A549 (cell line): Measurements from ENCODE around the gene CEP85. TPM values are rescaled to one million over a fixed set of nuclear protein-coding genes. Genes with fewer than 3 reads are reported as not detected.

ENCODE experiments used
- ATAC-seq, 2 experiments: fragments of 200-7000 bp in 1 of 2; fragments of >200 bp in 1 of 2; cut with Nextera tagmentation in 1 of 2; cut with Tn5 transposase in 1 of 2; 3 replicates each; pipeline versions ENCODE4 v1.8.0 to v1.9.1; 2018 to 2020; ENCODE audit warnings: mild to moderate bottlenecking in 1 of 2, moderate library complexity in 1 of 2
- CTCF ChIA-PET: fragments of 300-600 bp; sonication (Branson Sonifier 250); formaldehyde crosslinking; extraction: SDS; loops from one replicate; lab custom pipeline; 2021; ENCODE audit warnings: antibody characterized with exemption, inconsistent platforms; lab: Yijun Ruan, JAX
- POLR2A ChIA-PET: fragments of 350-600 bp; formaldehyde crosslinking; extraction: SDS; loops from one replicate; lab custom pipeline; 2021; ENCODE audit warnings: antibody characterized with exemption, inconsistent platforms; lab: Yijun Ruan, JAX
- DNase-seq, 2 experiments: peaks; one replicate each; pipeline versions ENCODE4 v3.0.0 to v3.0.0-alpha.2; 2011 to 2016; ENCODE audit warnings: low read depth in 1 of 2, low spot score in 1 of 2
- FAIRE-seq: peaks from 2 replicates; lab custom pipeline; 2011; peaks lifted over from hg19 to GRCh38; lab: Jason Lieb, UNC
- H3K27ac ChIP-seq, 2 experiments: fragments of >200 bp; sonication (Bioruptor Twin); formaldehyde crosslinking; 3 replicates each; pipeline ENCODE4 v1.5.1; 2016 to 2017
- H3K4me1 ChIP-seq: fragments of >200 bp; sonication (Bioruptor Twin); formaldehyde crosslinking; 3 replicates; pipeline ENCODE4 v1.6.1; 2016
- H3K4me2 ChIP-seq: fragments of >200 bp; sonication (Bioruptor Twin); formaldehyde crosslinking; 3 replicates; pipeline ENCODE4 v1.6.1; 2016
- H3K4me3 ChIP-seq: fragments of >200 bp; sonication (Bioruptor Twin); formaldehyde crosslinking; 3 replicates; pipeline ENCODE4 v1.5.1; 2016
- H3K9me3 ChIP-seq: fragments of >200 bp; sonication (Bioruptor Twin); formaldehyde crosslinking; 3 replicates; pipeline ENCODE4 v1.6.1; 2016
- CBX2 ChIP-seq: fragments of 200-600 bp; sonication (generic); IDR thresholded peaks from 2 replicates; pipeline ENCODE4 v1.6.1; 2016; ENCODE audit warnings: low read depth, mild to moderate bottlenecking, borderline replicate concordance
- CBX8 ChIP-seq: fragments of 200-600 bp; sonication (generic); IDR thresholded peaks from 2 replicates; pipeline ENCODE4 v1.6.1; 2016
- CEBPB ChIP-seq, 2 experiments: fragments of >200 bp in 1 of 2; sonication (Bioruptor Twin) in 1 of 2; formaldehyde crosslinking in 1 of 2; IDR thresholded peaks; 2 replicates each; pipeline ENCODE4 v1.6.1; 2012 to 2016
- CHD2 ChIP-seq: fragments of 150-350 bp; IDR thresholded peaks from 2 replicates; pipeline ENCODE4 v1.6.1; 2014; ENCODE audit warnings: low read length; ENCODE audit not compliant: partially characterized antibody
- CHD4 ChIP-seq: fragments of 200-600 bp; sonication (generic); IDR thresholded peaks from 2 replicates; pipeline ENCODE4 v1.6.1; 2016; ENCODE audit warnings: antibody characterized with exemption, mild to moderate bottlenecking, borderline replicate concordance
- FOSL2 ChIP-seq, 2 experiments: fragments of 450-650 bp in 1 of 2; fragments of >200 bp in 1 of 2; sonication (Bioruptor Twin) in 1 of 2; formaldehyde crosslinking; IDR thresholded peaks; 2 replicates each; pipeline versions ENCODE4 v1.5.0 to v1.6.1; 2016 to 2020; ENCODE audit warnings: mild to moderate bottlenecking in 1 of 2, moderate library complexity in 1 of 2
- HDAC2 ChIP-seq: fragments of 200-600 bp; sonication (generic); IDR thresholded peaks from 2 replicates; pipeline ENCODE4 v1.6.1; 2016
- MAZ ChIP-seq: fragments of 150-350 bp; IDR thresholded peaks from 2 replicates; pipeline ENCODE4 v1.6.1; 2014; ENCODE audit warnings: antibody characterized with exemption, low read depth, low read length, borderline replicate concordance
- NR3C1 ChIP-seq: fragments of >200 bp; sonication (Bioruptor Twin); formaldehyde crosslinking; IDR thresholded peaks from 3 replicates; pipeline ENCODE4 v1.6.1; 2017
- POLR2A ChIP-seq: IDR thresholded peaks from 2 replicates; pipeline ENCODE4 v1.6.1; 2012; ENCODE audit warnings: mild to moderate bottlenecking, low read length
- POLR2AphosphoS2 ChIP-seq: conservative IDR thresholded peaks from 2 replicates; pipeline ENCODE4 v1.6.1; 2012; ENCODE audit warnings: low read length, improper control_type of control experiment, inconsistent platforms
- RAD21 ChIP-seq, 2 experiments: fragments of >200 bp in 1 of 2; sonication (Bioruptor Twin) in 1 of 2; formaldehyde crosslinking in 1 of 2; IDR thresholded peaks in 1 of 2; conservative IDR thresholded peaks in 1 of 2; 2 replicates in 1 of 2; 3 replicates in 1 of 2; pipeline ENCODE4 v1.6.1; 2012 to 2018; ENCODE audit warnings: inconsistent platforms in 1 of 2
- RNF2 ChIP-seq: fragments of 200-600 bp; sonication (generic); IDR thresholded peaks from 2 replicates; pipeline ENCODE4 v1.6.1; 2016; ENCODE audit warnings: low read depth, mild to moderate bottlenecking, antibody characterized with exemption, moderate library complexity, borderline replicate concordance
- SREBF2 ChIP-seq: fragments of 450-650 bp; IDR thresholded peaks from 2 replicates; pipeline ENCODE4 v1.6.1; 2014; ENCODE audit warnings: mild to moderate bottlenecking, moderate library complexity
- TFCP2L1 ChIP-seq: fragments of 250-450 bp; sonication (Bioruptor Pico); IDR thresholded peaks from 2 replicates; pipeline ENCODE4 v1.5.0; 2021; ENCODE audit warnings: mild to moderate bottlenecking
- USF2 ChIP-seq: fragments of 450-650 bp; IDR thresholded peaks from 2 replicates; pipeline ENCODE4 v1.6.1; 2014; ENCODE audit warnings: antibody characterized with exemption
- WGBS: methylation state at CpG from one replicate; pipeline ENCODE4 v1.1.6; 2017; ENCODE audit errors: missing lambda C conversion rate; 5-methylcytosine and 5-hydroxymethylcytosine counted together
- polyA plus RNA-seq, 4 experiments: library from polyadenylated mRNA; depleted of rRNA in 3 of 4; stranded (reverse); fragments of >200 nt; fragmentation: RNase III in 1 of 4; extraction: RNeasy Plus Mini Kit Qiagen cat#74134 plus additional on column Dnase treatment in 1 of 4; gene quantifications; 2 replicates in 3 of 4; 3 replicates in 1 of 4; pipeline ENCODE4 v1.2.3, GENCODE V29; 2011 to 2017
- TF ChIP-seq, protein P1 (sequence below): IDR thresholded peaks from 2 replicates; pipeline ENCODE4 v1.6.1; 2012; ENCODE audit warnings: low read depth, borderline replicate concordance

The CEP85 gene
- polyA plus RNA-seq, 2 of the 4 experiments (the other 2 are of a cell fraction), result 13.0 to 21.1 TPM

GRCh38 chr1:26279456-26280332 is 45.7 kb downstream of the CEP85 start, which contains the start of gene SH3BGRL3 (continued):
- TF ChIP-seq POLR2AphosphoS2 (peak; percentile 59; the same call in 1 of the 2 replicates), CHD2 (no peak), POLR2A (peak; percentile 77)

DNA sequence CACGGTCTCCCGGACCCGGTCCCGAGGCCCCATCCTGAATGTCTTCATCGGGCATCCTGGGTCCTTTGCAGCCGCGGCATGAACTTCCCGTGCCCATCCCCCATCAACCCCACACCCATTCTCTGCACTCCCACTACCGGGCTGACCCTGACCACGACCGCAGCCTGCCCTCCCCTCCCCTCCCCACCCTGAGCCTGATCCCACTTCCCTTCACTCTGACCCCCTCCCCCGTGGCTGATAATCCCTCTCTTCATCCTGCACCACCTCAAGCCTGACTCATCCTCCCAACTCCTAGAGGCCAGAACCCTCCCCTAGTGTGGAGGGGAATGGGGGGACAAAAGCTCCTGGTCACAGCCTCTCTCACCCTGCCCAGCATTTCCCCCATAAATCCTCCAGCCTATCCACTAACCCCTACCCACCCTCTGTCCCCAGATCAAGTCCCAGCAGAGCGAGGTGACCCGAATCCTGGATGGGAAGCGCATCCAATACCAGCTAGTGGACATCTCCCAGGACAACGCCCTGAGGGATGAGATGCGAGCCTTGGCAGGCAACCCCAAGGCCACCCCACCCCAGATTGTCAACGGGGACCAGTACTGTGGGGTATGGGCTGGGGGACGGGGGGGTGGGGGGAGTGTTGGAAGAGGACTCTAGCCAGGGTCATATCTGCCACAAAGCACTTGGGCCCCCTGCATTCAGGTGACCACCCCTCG is 46.5 kb downstream of the CEP85 start:
- FAIRE-seq, result no peak
- Histone ChIP-seq H3K4me3 (peak overlapping the region; percentile 98), H3K9me3 (no peaks in the 10 kb centered on the region), H3K27ac (peak overlapping the region; percentile 99), H3K4me1 (peaks cover 53% of the 10 kb centered on the region), H3K4me2 (peak overlapping the region; percentile 83)
- TF ChIP-seq, protein P1, sequence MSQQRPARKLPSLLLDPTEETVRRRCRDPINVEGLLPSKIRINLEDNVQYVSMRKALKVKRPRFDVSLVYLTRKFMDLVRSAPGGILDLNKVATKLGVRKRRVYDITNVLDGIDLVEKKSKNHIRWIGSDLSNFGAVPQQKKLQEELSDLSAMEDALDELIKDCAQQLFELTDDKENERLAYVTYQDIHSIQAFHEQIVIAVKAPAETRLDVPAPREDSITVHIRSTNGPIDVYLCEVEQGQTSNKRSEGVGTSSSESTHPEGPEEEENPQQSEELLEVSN, result no peak
- TF ChIP-seq HDAC2, result no peak
- DNase-seq, result peak in 1 of 2 experiments; percentile 58
- peak; percentile 8 to 10; a peak in 3 of 6 replicates for ATAC-seq
- ChIA-PET CTCF (interaction anchor here (0.5 to 6.0 kb wide), 15 partner anchors 9 to 137 kb away, joined by 3 to 32 read pairs (median 5); partner anchors contain the start of gene CEP85), POLR2A (interaction anchor here (1.8 kb wide), 1 partner anchor 47 kb away, joined by 6 read pairs; the partner anchor contains the start of gene CEP85)
- 12% methylated on average over 10 of the region's 20 CpGs for WGBS

DNA sequence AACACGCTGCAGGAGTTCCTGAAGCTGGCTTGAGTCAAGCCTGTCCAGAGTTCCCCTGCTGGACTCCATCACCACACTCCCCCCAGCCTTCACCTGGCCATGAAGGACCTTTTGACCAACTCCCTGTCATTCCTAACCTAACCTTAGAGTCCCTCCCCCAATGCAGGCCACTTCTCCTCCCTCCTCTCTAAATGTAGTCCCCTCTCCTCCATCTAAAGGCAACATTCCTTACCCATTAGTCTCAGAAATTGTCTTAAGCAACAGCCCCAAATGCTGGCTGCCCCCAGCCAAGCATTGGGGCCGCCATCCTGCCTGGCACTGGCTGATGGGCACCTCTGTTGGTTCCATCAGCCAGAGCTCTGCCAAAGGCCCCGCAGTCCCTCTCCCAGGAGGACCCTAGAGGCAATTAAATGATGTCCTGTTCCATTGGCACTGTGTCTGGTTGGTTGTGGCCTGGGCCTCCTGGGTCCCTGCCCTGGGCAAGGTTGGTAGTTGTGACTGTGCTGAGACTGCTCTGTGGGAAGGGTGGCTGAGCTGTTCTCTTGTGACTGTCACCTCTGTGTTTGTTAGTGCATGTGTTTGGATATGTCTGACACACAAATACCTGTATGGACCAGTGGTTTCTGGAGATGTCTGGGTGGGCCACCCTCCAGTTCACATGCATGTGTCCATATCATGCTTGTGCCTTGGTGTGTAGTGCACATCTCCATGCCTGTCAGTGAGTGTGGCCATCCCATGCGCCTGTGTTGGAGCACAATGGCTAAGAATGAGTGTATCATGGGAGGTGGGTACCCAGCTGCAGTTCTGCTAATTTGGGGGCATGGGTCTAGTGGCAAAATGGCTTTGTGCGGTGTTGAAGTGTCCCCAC is 47.3 kb downstream of the CEP85 start:
- WGBS, result 92% methylated on average over 2 of the region's 5 CpGs
- no peak for FAIRE-seq
- peak overlapping the region; percentile 83 for H3K4me2 ChIP-seq
- ChIA-PET POLR2A (no interaction called here), CTCF (interaction anchor here (0.5 to 2.4 kb wide), 7 partner anchors 18 to 136 kb away, joined by 3 to 9 read pairs (median 5); partner anchors contain the start of gene CEP85)
- H3K4me1 ChIP-seq, result peaks cover 45% of the 10 kb centered on the region
- H3K4me3 ChIP-seq, result peak overlapping the region; percentile 98; the same call in 2 of the 3 replicates
- DNase-seq, result no peak
- ATAC-seq, result no peak
- no peaks in the 10 kb centered on the region for H3K9me3 ChIP-seq
- H3K27ac ChIP-seq, result peak overlapping the region in 1 of 2 experiments; percentile 99; a peak in 3 of 6 replicates
- TF ChIP-seq SREBF2, result no peak
- TF ChIP-seq FOSL2 (IDR thresholded peaks at IDR 0.05), result no peak
- TF ChIP-seq FOSL2 (CRISPR knock-in tag; IDR thresholded peaks at IDR 0.05), result no peak
- no peak for TF ChIP-seq CBX8
- TF ChIP-seq CEBPB (IDR thresholded peaks at IDR 0.05), result no peak
- TF ChIP-seq NR3C1, result no peak
- no peak for TF ChIP-seq CHD4
- TF ChIP-seq CBX2, result no peak
- no peak for TF ChIP-seq USF2
- no peak for TF ChIP-seq TFCP2L1 (CRISPR knock-in tag)
- no peak for TF ChIP-seq RNF2
- TF ChIP-seq RAD21 (conservative IDR thresholded peaks at IDR 0.05 in 1 of 2, IDR thresholded peaks at IDR 0.05 in 1 of 2), result no peak
- no peak for TF ChIP-seq MAZ
